NCI-H187 (cell line): ENCODE results near the gene CFAP221.
A peak's percentile ranks its signal among the peaks of the same experiment; 100 is the strongest.
"Not testable (repeated sequence)": the region's sequence is repeated elsewhere in the genome, so short reads cannot be mapped to it uniquely, and the experiment has no call there.

Source experiments
- DNase-seq, 2 experiments: peaks; one replicate each; lab custom pipeline; 2025; lab: John Stamatoyannopoulos, UW

CFAP221 gene

GRCh38 chr2:119590873-119591272 is 46.6 kb downstream of the CFAP221 start:
- DNase-seq, result no peak

DNA sequence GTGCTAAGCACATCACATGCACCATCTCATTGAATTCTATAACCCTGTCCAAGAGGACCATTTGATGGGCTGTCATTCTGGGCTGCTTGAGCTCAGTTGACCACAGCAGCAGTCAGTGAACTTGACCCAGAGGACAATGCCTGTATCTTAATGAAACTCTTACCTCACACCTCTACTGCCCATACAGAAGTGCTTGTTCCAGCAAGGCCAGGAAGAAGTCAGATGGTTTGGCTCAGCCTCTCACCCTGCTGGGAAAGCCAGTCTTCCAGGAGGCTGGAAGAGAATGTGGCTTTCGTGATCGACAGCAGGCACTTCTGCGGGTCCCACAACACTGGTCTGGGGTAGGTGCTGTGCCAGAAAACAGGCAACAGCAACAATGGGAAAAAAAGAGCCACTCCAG is 47.3 kb downstream of the CFAP221 start:
- no peak for DNase-seq

- DNase-seq, result no peak
Measured at GRCh38 chr2:119592436-119592835, 48.2 kb downstream of the CFAP221 start.

GRCh38 chr2:119596638-119597037 is 52.4 kb downstream of the CFAP221 start:
- no peak for DNase-seq

DNA sequence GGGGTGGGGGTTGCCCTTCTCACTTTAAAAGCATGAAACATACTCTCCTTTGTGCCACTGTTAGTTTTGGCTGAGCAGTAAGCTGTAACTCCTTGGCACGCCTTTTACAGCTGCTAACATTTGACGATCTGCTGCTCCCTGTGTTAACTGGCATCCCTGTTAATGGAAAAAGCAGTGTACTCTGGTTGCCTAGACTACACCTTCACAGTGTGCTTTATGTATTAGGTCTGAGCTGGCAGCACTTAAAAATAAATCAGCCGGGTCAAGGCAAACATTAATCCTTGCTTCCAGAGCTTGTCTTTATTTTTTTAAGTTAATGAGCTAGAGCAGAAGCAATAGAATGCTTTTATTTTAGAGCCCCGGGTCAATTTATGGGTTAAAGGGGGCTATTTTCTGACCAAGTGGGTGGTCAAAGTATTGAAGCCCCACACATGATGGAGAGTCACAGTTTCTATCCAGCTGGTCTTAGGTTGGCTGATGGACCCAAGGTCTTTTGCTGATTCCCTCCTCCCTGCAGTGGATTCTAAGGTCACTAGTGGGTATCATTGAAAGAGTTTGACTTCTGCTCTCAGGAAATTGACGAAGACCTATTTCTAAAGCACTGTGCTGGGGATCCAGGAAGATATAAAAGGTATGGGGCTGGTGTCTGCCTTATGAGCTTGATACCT is 54.5 kb downstream of the CFAP221 start:
- peak; percentile 44 to 49 for DNase-seq

DNA sequence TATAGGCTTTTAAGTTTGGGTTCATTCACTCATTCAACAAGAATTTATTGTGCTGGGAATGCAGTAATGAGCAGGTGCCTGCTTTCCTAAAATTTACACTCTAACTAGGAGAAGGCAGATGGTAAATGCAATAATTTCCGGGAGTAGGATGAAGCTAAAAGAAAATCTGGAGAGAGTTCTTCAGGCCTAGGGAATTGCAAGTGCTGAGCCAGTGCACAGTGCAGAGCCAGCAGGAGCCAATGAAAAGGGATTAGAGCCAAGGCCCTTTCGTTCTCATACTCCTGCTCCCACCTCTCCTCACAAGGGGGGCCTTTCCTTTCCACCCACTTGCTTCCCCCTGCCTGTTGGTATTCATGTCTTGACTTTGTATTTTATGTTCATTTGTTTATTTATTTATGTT is 55.1 kb downstream of the CFAP221 start:
- DNase-seq, result no peak

DNA sequence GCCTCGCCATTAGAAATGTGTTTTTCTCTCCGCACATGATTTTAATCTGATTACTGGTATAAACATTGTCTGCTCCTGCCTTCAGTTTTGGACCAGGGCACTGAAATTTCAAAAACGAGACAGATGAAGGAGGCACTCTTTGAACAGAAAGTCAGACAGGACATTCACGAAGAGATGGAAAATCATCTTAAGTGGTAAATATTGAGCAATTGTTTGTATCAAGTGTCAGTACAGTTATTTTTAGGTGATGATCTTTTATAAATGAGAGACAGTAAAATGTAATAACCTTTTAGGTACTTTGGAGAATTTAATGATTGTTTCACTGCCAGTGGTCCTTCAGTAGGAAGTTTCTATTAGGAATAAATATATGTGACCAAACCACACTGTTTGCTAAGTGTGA is 60.8 kb downstream of the CFAP221 start:
- DNase-seq, result no peak

GRCh38 chr2:119606674-119607073 is 62.4 kb downstream of the CFAP221 start:
- DNase-seq, result no peak

DNA sequence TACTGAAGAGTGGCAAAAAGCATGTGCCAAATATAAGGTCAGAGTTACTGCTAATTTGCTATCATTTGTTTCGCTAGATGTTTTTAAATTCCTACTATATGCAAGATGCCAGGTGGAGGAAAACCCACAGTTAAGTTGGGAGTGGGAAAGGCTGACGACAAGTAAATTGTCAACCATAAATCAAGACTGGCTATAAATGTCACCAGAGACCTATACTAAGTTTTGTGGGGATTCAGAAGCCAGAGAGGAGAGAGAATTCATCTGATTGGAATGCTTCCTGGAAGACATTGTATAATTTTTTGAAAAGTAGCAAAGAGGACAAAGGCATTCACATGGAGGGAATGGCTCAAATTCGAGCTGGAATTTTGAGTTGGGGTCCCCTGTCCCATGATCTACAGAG is 64.3 kb downstream of the CFAP221 start:
- no peak for DNase-seq

GRCh38 chr2:119609337-119609736 is 65.1 kb downstream of the CFAP221 start:
- DNase-seq, result no peak

DNA sequence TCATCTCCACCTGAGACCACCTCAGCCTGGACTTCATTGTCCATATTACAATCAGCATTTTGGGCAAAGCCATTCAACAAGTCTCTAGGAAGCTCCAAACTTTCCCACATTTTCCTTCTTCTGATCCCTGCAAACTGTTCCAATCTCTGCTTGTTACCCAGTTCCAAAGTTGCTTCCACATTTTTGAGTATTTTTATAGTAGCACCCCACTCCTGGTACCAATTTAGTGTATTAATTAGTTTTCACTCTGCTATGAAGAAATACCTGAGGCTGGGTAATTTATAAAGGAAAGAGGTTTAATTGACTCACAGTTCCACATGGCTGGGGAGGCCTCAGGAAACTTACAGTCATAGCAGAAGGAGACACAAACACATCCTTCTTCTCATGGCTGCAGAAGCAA is 69.9 kb downstream of the CFAP221 start:
- not testable (repeated sequence) for DNase-seq

- no peak for DNase-seq
Measured at GRCh38 chr2:119616421-119616820, 72.2 kb downstream of the CFAP221 start.

- no peak for DNase-seq
Measured at GRCh38 chr2:119617455-119617854, 73.2 kb downstream of the CFAP221 start.

- DNase-seq, result not testable (repeated sequence)
Measured at GRCh38 chr2:119618725-119619124, 74.5 kb downstream of the CFAP221 start.

DNA sequence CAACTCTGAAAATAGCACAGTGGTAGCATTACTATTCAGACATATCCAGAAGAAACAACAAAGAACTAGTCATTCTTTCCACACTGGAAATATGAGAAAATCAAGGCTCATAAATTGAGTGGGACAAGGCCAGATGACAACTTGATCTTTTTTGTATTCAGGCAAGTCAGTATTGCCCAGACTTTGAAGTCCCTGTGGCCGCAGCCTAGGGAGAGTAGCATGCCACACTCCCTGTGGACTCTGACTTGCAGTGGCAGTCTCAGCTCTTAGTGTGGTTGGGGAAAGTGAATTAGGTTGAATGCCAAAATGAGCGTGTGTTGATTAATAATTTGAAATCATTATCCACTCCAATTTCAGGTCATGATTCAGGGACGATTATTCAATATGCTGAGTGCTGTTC is 81.0 kb downstream of the CFAP221 start:
- DNase-seq, result no peak

DNA sequence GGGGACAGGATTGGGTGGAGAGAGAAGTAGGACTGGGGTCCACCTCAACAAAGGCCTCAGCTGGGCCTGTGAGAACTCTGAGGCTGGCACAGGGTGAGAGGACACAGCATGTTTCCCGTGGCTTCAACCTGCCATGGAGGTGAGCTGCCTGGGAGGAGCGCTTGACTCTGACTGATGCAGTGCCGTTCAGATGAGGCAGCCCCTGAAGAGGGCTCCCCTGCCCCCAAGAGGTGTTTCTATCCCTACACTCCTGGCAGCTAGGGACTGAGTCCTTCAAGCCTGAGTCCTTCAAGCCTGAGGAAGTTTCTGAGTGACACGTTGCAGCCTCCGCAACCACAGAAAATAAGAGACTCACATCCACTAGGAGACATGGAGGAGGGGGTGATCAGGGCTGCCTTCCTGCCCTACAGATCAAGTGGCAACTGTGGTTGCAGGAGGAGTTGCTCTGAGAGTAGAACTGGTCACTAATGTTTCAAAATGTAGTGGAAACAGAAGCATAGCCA is 85.1 kb downstream of the CFAP221 start:
- no peak for DNase-seq

DNA sequence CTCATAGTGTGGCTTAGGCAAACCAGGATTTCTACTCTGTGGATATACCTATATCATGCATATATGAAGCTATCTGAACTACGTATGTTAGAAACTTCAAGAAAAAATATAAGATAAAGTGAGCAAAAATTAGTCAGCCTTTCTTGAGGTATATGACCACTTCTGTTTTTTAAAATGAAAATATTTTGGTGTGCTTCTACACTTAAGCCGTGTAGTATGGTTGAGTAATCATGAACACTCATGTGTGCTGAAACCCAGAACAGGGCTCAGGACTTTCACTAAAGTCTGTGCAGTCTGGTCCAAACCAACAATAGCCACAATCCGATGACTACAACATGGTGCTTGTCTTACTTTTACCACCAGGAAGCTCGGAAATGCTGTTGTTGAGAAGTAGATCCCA is 85.9 kb downstream of the CFAP221 start:
- DNase-seq, result no peak

GRCh38 chr2:119637371-119637770 is 93.1 kb downstream of the CFAP221 start:
- DNase-seq, result no peak

GRCh38 chr2:119638246-119638645 is 94.0 kb downstream of the CFAP221 start:
- DNase-seq, result no peak

DNA sequence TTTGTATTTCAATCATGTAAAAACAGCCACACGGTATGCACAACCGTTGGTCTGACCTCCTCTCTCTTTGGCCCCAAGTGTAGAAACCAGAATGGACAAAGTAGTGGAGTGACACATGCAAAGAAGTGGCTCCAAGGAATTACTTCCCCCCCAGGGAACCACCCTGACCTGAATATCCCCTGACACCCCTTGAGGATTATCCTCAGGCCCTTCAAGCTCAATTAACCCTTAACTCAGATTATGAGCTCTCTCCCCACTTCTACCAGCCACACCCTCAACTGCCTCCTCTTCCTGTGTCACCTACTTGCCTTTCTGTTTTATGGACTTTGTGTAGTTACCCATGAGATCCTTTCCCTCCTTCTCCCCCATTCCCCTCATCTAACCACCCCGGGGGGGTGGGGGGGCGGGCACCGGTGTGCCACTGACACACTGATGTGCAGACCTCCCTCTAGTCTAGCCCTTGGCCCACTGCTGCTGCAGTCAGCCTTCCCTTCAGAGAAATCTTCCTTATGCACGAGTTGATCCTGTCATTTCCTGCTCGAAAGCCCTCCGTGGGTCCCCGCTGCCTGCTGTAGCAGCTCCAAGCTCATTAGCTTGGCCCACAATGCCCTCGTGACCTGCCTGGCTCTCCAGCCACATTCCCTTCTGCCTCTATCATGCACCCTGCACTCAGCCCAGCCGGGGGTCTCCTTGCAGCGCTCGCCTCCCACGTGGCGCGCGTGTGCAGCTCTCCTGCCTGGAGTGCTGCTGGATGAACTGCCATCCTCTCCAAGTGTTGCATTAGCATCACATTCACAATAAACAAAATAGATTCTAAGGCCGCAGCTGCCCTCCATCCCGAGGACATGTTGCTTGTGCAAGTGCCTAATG is 94.7 kb downstream of the CFAP221 start:
- no peak for DNase-seq

DNA sequence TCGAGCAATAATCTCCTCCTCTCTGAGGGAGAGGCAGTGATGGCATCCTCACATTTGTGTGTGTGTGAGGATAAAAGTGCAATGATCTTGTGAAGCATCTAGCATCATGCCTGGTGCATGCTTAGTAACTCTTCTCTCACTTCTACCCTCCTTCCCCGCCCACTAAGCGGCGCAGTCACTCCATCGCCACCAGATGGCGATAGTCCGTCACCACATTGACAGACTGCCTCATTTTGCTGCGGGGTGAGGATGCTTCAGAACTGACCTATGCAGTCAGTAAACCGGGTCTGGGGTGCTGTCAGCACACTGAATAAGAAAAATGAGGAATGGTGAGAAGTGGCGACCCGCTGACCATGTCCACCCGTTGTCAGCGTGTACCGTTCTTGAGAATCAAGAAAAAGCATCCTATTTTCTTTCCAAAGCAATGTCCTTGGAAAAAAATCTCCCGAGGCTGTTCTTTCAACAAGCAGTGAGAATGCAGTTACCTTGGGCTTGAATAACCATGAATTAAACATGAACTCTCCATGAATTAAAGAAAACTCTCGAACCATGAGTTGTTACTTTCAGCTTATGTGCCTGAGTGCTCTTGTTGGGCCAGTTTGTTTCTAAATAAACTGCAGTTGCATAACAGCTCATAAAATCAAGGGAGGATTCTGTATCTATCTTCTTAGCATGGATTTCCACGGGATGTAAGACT is 97.5 kb downstream of the CFAP221 start:
- DNase-seq, result no peak

- no peak for DNase-seq
Measured at GRCh38 chr2:119644186-119644585, 99.9 kb downstream of the CFAP221 start.
